Fibroblast of lung (primary cell): ENCODE results near the gene ARMC6. TPM values are rescaled to one million over a fixed set of nuclear protein-coding genes. Genes with fewer than 3 reads are reported as not detected.

Source experiments
- DNase-seq, 2 donors: peaks; one replicate each; pipeline versions ENCODE4 v3.0.0 to v3.0.0-alpha.2; 2010; ENCODE audit warnings: low read depth in 2 of 2
- H2AFZ ChIP-seq: 2 replicates; pipeline ENCODE4 v1.5.1; 2012; ENCODE audit warnings: low read length, control low read depth, inconsistent platforms
- H3K27ac ChIP-seq: 2 replicates; pipeline ENCODE4 v1.5.1; 2011; ENCODE audit warnings: low read length, control low read depth; ENCODE audit not compliant: insufficient read depth
- H3K27me3 ChIP-seq: 2 replicates; pipeline ENCODE4 v1.5.1; 2011; ENCODE audit warnings: mild to moderate bottlenecking, low read length; ENCODE audit not compliant: control insufficient read depth, insufficient read depth
- H3K36me3 ChIP-seq: 2 replicates; pipeline ENCODE4 v1.5.1; 2011; ENCODE audit warnings: low read length; ENCODE audit not compliant: control insufficient read depth, insufficient read depth
- H3K4me1 ChIP-seq: 2 replicates; pipeline ENCODE4 v1.5.1; 2011; ENCODE audit warnings: low read length; ENCODE audit not compliant: control insufficient read depth, insufficient read depth; ENCODE audit errors: extremely low read depth
- H3K4me2 ChIP-seq: 2 replicates; pipeline ENCODE4 v1.5.1; 2011; ENCODE audit warnings: low read length, control low read depth; ENCODE audit not compliant: insufficient read depth; ENCODE audit errors: extremely low read depth
- H3K4me3 ChIP-seq, 4 experiments: fragments of 200-600 bp in 1 of 4; sonication (generic) in 1 of 4; replicated peaks in 1 of 4; 2 replicates each; pipeline ENCODE4 v1.5.1; 2011 to 2016; ENCODE audit warnings: low read length in 4 of 4, low read depth in 3 of 4, mild to moderate bottlenecking in 3 of 4, control low read depth in 2 of 4, inconsistent platforms in 1 of 4, mixed read lengths in 1 of 4; ENCODE audit not compliant: insufficient read depth in 1 of 4; ENCODE audit errors: control extremely low read depth in 1 of 4
- H3K79me2 ChIP-seq: 2 replicates; pipeline ENCODE4 v1.5.1; 2012; ENCODE audit warnings: mild to moderate bottlenecking, low read length, inconsistent platforms; ENCODE audit not compliant: control insufficient read depth, insufficient read depth
- H3K9ac ChIP-seq: 2 replicates; pipeline ENCODE4 v1.5.1; 2011; ENCODE audit warnings: mild to moderate bottlenecking, low read length, control low read depth; ENCODE audit not compliant: insufficient read depth
- H3K9me3 ChIP-seq: 2 replicates; pipeline ENCODE4 v1.5.1; 2012; ENCODE audit warnings: low read depth, low read length; ENCODE audit not compliant: control insufficient read depth, insufficient read depth
- H4K20me1 ChIP-seq: 2 replicates; pipeline ENCODE4 v1.5.1; 2011; ENCODE audit warnings: low read length; ENCODE audit not compliant: control insufficient read depth, insufficient read depth; ENCODE audit errors: extremely low read depth
- CTCF ChIP-seq, 2 donors: IDR thresholded peaks in 1 of 2; conservative IDR thresholded peaks in 1 of 2; 1 replicate in 1 of 2; 2 replicates in 1 of 2; pipeline ENCODE4 v1.5.1; 2011 to 2012; ENCODE audit warnings: low read length in 2 of 2, control low read depth in 1 of 2, inconsistent platforms in 1 of 2, low read depth in 1 of 2, mild to moderate bottlenecking in 1 of 2
- EZH2 ChIP-seq: IDR thresholded peaks from 2 replicates; pipeline ENCODE4 v1.5.1; 2012; ENCODE audit warnings: low read length, control low read depth, mild to moderate bottlenecking; ENCODE audit errors: missing control alignments
- polyA plus RNA-seq, 2 donors: library from polyadenylated mRNA; depleted of rRNA in 1 of 2; stranded (reverse) in 1 of 2; unstranded in 1 of 2; fragments of >200 nt; gene quantifications; 2 replicates each; pipeline ENCODE4 v1.2.1, GENCODE V29; 2011 to 2012; ENCODE audit warnings: missing spikeins in 1 of 2
- total RNA-seq: library from RNA; depleted of rRNA; stranded (reverse); fragments of >200 nt; gene quantifications from 2 replicates; pipeline ENCODE4 v1.2.1, GENCODE V29; 2014

Gene ARMC6
- total and polyA plus RNA-seq, 2 donors (not counting 1 experiment from before 2014, with no cell fraction given): 14.0 to 35.8 TPM

- peaks cover 4% of the 10 kb centered on the region for H3K4me1 ChIP-seq
- H3K4me3 ChIP-seq: no peak overlapping the region
- H3K4me2 ChIP-seq: no peak overlapping the region
- DNase-seq: no peak
- H3K9ac ChIP-seq: no peak overlapping the region
- H3K36me3 ChIP-seq: peaks cover 16% of the 10 kb centered on the region
- no peak overlapping the region for H2AFZ ChIP-seq
- TF ChIP-seq CTCF (conservative IDR thresholded peaks at IDR 0.05 in 1 of 2, IDR thresholded peaks at IDR 0.05 in 1 of 2; ENCODE audit: low read depth in 1 of 2, low read length in 2 of 2): no peak
- no peak for TF ChIP-seq EZH2
- no peaks in the 10 kb centered on the region for H3K27me3 ChIP-seq
- peaks cover 15% of the 10 kb centered on the region for H3K79me2 ChIP-seq
- no peak overlapping the region for H3K27ac ChIP-seq
- H4K20me1 ChIP-seq: no peaks in the 10 kb centered on the region
- no peaks in the 10 kb centered on the region for H3K9me3 ChIP-seq
Measured at GRCh38 chr19:19042732-19043280, 9.4 kb downstream of the ARMC6 start.

GRCh38 chr19:19043481-19043880 is 10.1 kb downstream of the ARMC6 start:
- H3K4me2 ChIP-seq: no peak overlapping the region
- H2AFZ ChIP-seq: no peak overlapping the region
- H3K4me1 ChIP-seq: peaks cover 4% of the 10 kb centered on the region
- H3K9ac ChIP-seq: no peak overlapping the region
- H3K27me3 ChIP-seq: no peaks in the 10 kb centered on the region
- peaks cover 12% of the 10 kb centered on the region for H3K79me2 ChIP-seq
- TF ChIP-seq CTCF (conservative IDR thresholded peaks at IDR 0.05 in 1 of 2, IDR thresholded peaks at IDR 0.05 in 1 of 2; ENCODE audit: low read depth in 1 of 2, low read length in 2 of 2) (no peak), EZH2 (no peak)
- H3K36me3 ChIP-seq: peaks cover 16% of the 10 kb centered on the region
- H3K27ac ChIP-seq: no peak overlapping the region
- no peaks in the 10 kb centered on the region for H4K20me1 ChIP-seq
- H3K4me3 ChIP-seq: no peak overlapping the region
- no peak for DNase-seq
- no peaks in the 10 kb centered on the region for H3K9me3 ChIP-seq

GRCh38 chr19:19043881-19044280 is 10.5 kb downstream of the ARMC6 start:
- H3K4me1 ChIP-seq: peaks cover 4% of the 10 kb centered on the region
- no peak for DNase-seq
- H4K20me1 ChIP-seq: no peaks in the 10 kb centered on the region
- peaks cover 16% of the 10 kb centered on the region for H3K36me3 ChIP-seq
- no peak overlapping the region for H3K27ac ChIP-seq
- no peak overlapping the region for H3K4me3 ChIP-seq
- no peaks in the 10 kb centered on the region for H3K27me3 ChIP-seq
- H2AFZ ChIP-seq: no peak overlapping the region
- TF ChIP-seq EZH2 (no peak), CTCF (conservative IDR thresholded peaks at IDR 0.05 in 1 of 2, IDR thresholded peaks at IDR 0.05 in 1 of 2; ENCODE audit: low read depth in 1 of 2, low read length in 2 of 2) (no peak)
- no peak overlapping the region for H3K4me2 ChIP-seq
- H3K79me2 ChIP-seq: peaks cover 12% of the 10 kb centered on the region
- H3K9me3 ChIP-seq: no peaks in the 10 kb centered on the region
- H3K9ac ChIP-seq: no peak overlapping the region
